Peyer's patch (tissue), 4 donors: ENCODE results near the gene EN1. TPM values are rescaled to one million over a fixed set of nuclear protein-coding genes. Genes with fewer than 3 reads are reported as not detected.

Experiments
- DNase-seq, 3 donors: peaks; one replicate each; pipeline ENCODE4 v3.0.0-alpha.2; 2017 to 2019
- H3K27ac ChIP-seq, 4 donors: fragments of 200-600 bp; sonication (generic); one replicate each; pipeline ENCODE4 v1.5.1; 2016 to 2019
- H3K27me3 ChIP-seq, 2 donors: fragments of 200-600 bp; sonication (generic); one replicate each; pipeline ENCODE4 v1.5.1; 2019
- H3K36me3 ChIP-seq, 3 donors: fragments of 200-600 bp; sonication (generic); one replicate each; pipeline ENCODE4 v1.5.1; 2016 to 2019
- H3K4me1 ChIP-seq, 4 donors: fragments of 200-600 bp; sonication (generic); one replicate each; pipeline ENCODE4 v1.5.1; 2016 to 2019
- H3K4me3 ChIP-seq, 4 donors: fragments of 200-600 bp; sonication (generic); 1 replicate in 3 of 4; 2 replicates in 1 of 4; pipeline ENCODE4 v1.5.1; 2016 to 2019; ENCODE audit warnings: mild to moderate bottlenecking in 1 of 4
- H3K9me3 ChIP-seq, 4 donors: fragments of 200-600 bp; sonication (generic); one replicate each; pipeline ENCODE4 v1.5.1; 2016 to 2019; ENCODE audit warnings: mild to moderate bottlenecking in 1 of 4
- CTCF ChIP-seq, 6 experiments: fragments of 450-650 bp in 4 of 6; fragments of 200-600 bp in 2 of 6; sonication (generic) in 1 of 6; IDR thresholded peaks; one replicate each; pipeline ENCODE4 v1.5.1; 2017 to 2019; ENCODE audit warnings: antibody characterized with exemption in 6 of 6, mild to moderate bottlenecking in 3 of 6, moderate library complexity in 1 of 6
- POLR2A ChIP-seq, 2 donors: fragments of 450-650 bp; IDR thresholded peaks; one replicate each; pipeline ENCODE4 v1.5.1; 2017; ENCODE audit warnings: antibody characterized with exemption in 2 of 2, mild to moderate bottlenecking in 2 of 2, moderate library complexity in 2 of 2
- total RNA-seq, 4 donors: library from RNA; depleted of rRNA; stranded (reverse); fragments of >200 nt; gene quantifications; one replicate each; pipeline ENCODE4 v1.1.0, GENCODE V29; 2016

EN1 gene
- total RNA-seq, 4 donors from 2014 or later, result not detected

GRCh38 chr2:118881490-118882129 lies 34.2 kb upstream of the EN1 start:
- Histone ChIP-seq H3K9me3 (no peaks in the 10 kb centered on the region), H3K27me3 (no peaks in the 10 kb centered on the region), H3K4me3 (no peak overlapping the region), H3K36me3 (no peaks in the 10 kb centered on the region), H3K27ac (no peak overlapping the region), H3K4me1 (no peaks in the 10 kb centered on the region)
- peak; percentile 25 to 79 (median 64) for DNase-seq
- TF ChIP-seq POLR2A (IDR thresholded peaks at IDR 0.05), result no peak
- peak; percentile 31 to 78 (median 72) for TF ChIP-seq CTCF (IDR thresholded peaks at IDR 0.05)

DNA sequence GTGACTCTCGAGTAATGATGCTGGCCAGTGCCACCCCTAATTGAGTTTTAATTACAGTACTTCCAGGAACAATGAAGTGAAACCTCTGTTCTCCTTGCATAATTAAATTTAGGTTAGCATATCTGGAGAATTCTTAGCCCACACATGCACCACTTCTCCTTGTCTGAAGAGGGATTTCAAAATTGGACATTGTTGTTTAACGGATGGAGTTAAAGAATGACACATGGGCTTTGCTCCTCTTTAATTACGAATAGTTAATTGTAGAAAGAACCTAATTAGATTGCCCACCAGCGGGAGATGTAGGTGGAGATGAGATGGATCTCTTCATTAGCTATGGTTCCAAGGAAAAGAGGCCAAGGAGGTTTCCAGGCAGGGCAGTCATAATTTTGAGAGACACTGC lies 33.1 kb upstream of the EN1 start:
- H3K27ac ChIP-seq, result no peak overlapping the region
- no peak for DNase-seq
- H3K4me3 ChIP-seq, result no peak overlapping the region
- no peaks in the 10 kb centered on the region for H3K27me3 ChIP-seq
- no peaks in the 10 kb centered on the region for H3K36me3 ChIP-seq
- TF ChIP-seq POLR2A (IDR thresholded peaks at IDR 0.05) (no peak), CTCF (IDR thresholded peaks at IDR 0.05) (no peak)
- no peaks in the 10 kb centered on the region for H3K4me1 ChIP-seq
- H3K9me3 ChIP-seq, result no peaks in the 10 kb centered on the region

- no peaks in the 10 kb centered on the region for H3K36me3 ChIP-seq
These were observed 31.2 kb upstream of the EN1 start for GRCh38 chr2:118878531-118879149.

GRCh38 chr2:118875318-118875717 lies 27.9 kb upstream of the EN1 start:
- Histone ChIP-seq H3K27me3 (no peaks in the 10 kb centered on the region), H3K36me3 (no peaks in the 10 kb centered on the region)
- TF ChIP-seq CTCF (IDR thresholded peaks at IDR 0.05), result no peak
- no peak for TF ChIP-seq POLR2A (IDR thresholded peaks at IDR 0.05)

More at GRCh38 chr2:118878531-118879149, 31.2 kb upstream of the EN1 start:
- Histone ChIP-seq H3K4me3 (no peak overlapping the region), H3K27ac (no peak overlapping the region), H3K4me1 (no peaks in the 10 kb centered on the region), H3K27me3 (no peaks in the 10 kb centered on the region), H3K9me3 (no peaks in the 10 kb centered on the region)
- TF ChIP-seq POLR2A (IDR thresholded peaks at IDR 0.05) (no peak), CTCF (IDR thresholded peaks at IDR 0.05) (no peak)
- no peak for DNase-seq

GRCh38 chr2:118874324-118874723 lies 26.9 kb upstream of the EN1 start:
- Histone ChIP-seq H3K4me3 (no peak overlapping the region), H3K27me3 (no peaks in the 10 kb centered on the region), H3K9me3 (no peaks in the 10 kb centered on the region), H3K27ac (no peak overlapping the region), H3K4me1 (no peaks in the 10 kb centered on the region), H3K36me3 (no peaks in the 10 kb centered on the region)
- DNase-seq, result no peak
- TF ChIP-seq POLR2A (IDR thresholded peaks at IDR 0.05) (no peak), CTCF (IDR thresholded peaks at IDR 0.05) (no peak)

More at GRCh38 chr2:118875318-118875717, 27.9 kb upstream of the EN1 start:
- H3K27ac ChIP-seq, result no peak overlapping the region
- H3K4me3 ChIP-seq, result no peak overlapping the region
- H3K9me3 ChIP-seq, result no peaks in the 10 kb centered on the region
- DNase-seq, result no peak
- H3K4me1 ChIP-seq, result no peaks in the 10 kb centered on the region
